HepG2 (cell line): ENCODE data around the gene NRAP. TPM values are rescaled to one million over a fixed set of nuclear protein-coding genes. Genes with fewer than 3 reads are reported as not detected.

ENCODE experiments used
- RCOR2 ChIP-seq: IDR thresholded peaks from 2 replicates; pipeline ENCODE4 v1.6.1; 2016; ENCODE audit warnings: missing biosample characterization, missing genetic modification reagents
- SCMH1 ChIP-seq: sonication (generic); formaldehyde crosslinking; IDR thresholded peaks from 2 replicates; pipeline ENCODE4 v1.9.0; 2021; ENCODE audit warnings: missing genetic modification reagents, mild to moderate bottlenecking, borderline replicate concordance
- ZBTB10 ChIP-seq: sonication (generic); formaldehyde crosslinking; IDR thresholded peaks from 2 replicates; pipeline ENCODE4 v1.4.0; 2020; ENCODE audit warnings: missing genetic modification reagents, borderline replicate concordance
- ZBTB34 ChIP-seq: sonication (generic); formaldehyde crosslinking; IDR thresholded peaks from 2 replicates; pipeline ENCODE4 v1.8.0; 2022; ENCODE audit warnings: mild to moderate bottlenecking, missing genetic modification reagents
- ZNF407 ChIP-seq: sonication (generic); formaldehyde crosslinking; IDR thresholded peaks from one replicate; pipeline ENCODE4 v1.5.1; 2020; ENCODE audit warnings: mild to moderate bottlenecking, missing genetic modification reagents; ENCODE audit errors: not compliant biosample characterization
- ZNF839 ChIP-seq: sonication (generic); formaldehyde crosslinking; IDR thresholded peaks from 2 replicates; pipeline ENCODE4 v1.4.0; 2020; ENCODE audit warnings: missing genetic modification reagents, mild to moderate bottlenecking, borderline replicate concordance
- polyA plus RNA-seq, 8 experiments: library from polyadenylated mRNA; depleted of rRNA in 3 of 8; stranded (reverse) in 7 of 8; unstranded in 1 of 8; fragments of >200 nt; fragmentation: Illumina TruSeq in 4 of 8; extraction: Trizol in 4 of 8; gene quantifications; 2 replicates each; pipeline versions ENCODE4 v1.2.1 to v1.2.3, GENCODE V29; 2011 to 2016; ENCODE audit warnings: low read depth in 4 of 8, missing spikeins in 1 of 8, mixed read lengths in 1 of 8; ENCODE audit not compliant: insufficient read depth in 1 of 8
- total RNA-seq, 5 experiments: library from RNA; depleted of rRNA; stranded (reverse); fragments of >200 nt; fragmentation: Illumina TruSeq; extraction: Trizol; gene quantifications; 2 replicates each; pipeline ENCODE4 v1.2.3, GENCODE V29; 2016; ENCODE audit warnings: low read depth in 1 of 5

The NRAP gene
- total and polyA plus RNA-seq, 2 of the 13 experiments (the other 11 are each of a cell fraction or from before 2014, with no cell fraction given): not detected

GRCh38 chr10:113557424-113557862 is 106.4 kb downstream of the NRAP start (continued):
- TF ChIP-seq ZBTB10 (CRISPR knock-in tag) (no peak), ZNF839 (CRISPR knock-in tag) (no peak), RCOR2 (CRISPR knock-in tag) (no peak), ZBTB34 (CRISPR knock-in tag) (no peak), SCMH1 (CRISPR knock-in tag) (no peak), ZNF407 (no peak)
